ENCODE results near the gene TMEM98.

TMEM98 gene

DNA sequence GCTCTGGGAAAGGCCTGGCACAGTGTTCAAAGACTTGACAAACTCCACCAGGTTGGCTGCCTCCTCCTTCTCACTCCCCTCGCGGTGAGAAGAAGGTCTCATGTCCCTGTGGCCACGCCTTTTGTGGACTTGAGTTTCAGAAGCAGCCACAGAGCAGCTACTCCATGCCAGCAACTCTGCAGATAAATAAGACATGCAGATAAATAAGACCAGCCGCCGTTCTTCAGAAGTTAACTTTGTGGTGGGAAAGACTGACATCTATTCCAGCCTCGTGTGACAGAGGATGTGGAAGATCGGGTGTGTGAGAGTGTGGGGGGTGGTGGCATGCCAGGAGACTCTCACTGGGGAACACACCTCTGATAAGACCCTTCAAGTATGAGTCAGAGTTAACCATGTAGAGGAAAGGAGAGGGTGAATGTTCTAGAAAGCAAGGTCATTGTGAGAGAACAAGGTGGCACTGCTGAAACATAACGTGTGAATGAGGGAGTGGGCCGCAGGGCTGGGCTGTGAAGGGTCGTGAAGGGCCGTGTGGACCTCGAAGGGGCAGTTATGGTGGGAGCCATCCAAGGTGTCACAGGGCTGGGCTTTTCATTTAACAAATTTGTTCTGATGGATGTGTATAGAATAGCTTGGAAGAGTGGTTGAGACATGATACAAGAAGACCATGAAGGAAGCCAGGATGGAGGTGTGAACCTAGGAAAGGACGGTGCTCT, 64.5 kb downstream of the TMEM98 start:
- H3K27me3 ChIP-seq, result no peaks in the 10 kb centered on the region
- DNase-seq, result no peak
- H3K9me3 ChIP-seq, result no peaks in the 10 kb centered on the region
- no peak overlapping the region for H3K4me3 ChIP-seq (ENCODE audit: low read depth, low read length)
- no peaks in the 10 kb centered on the region for H3K4me1 ChIP-seq
- no peaks in the 10 kb centered on the region for H3K36me3 ChIP-seq
- TF ChIP-seq, protein P1, sequence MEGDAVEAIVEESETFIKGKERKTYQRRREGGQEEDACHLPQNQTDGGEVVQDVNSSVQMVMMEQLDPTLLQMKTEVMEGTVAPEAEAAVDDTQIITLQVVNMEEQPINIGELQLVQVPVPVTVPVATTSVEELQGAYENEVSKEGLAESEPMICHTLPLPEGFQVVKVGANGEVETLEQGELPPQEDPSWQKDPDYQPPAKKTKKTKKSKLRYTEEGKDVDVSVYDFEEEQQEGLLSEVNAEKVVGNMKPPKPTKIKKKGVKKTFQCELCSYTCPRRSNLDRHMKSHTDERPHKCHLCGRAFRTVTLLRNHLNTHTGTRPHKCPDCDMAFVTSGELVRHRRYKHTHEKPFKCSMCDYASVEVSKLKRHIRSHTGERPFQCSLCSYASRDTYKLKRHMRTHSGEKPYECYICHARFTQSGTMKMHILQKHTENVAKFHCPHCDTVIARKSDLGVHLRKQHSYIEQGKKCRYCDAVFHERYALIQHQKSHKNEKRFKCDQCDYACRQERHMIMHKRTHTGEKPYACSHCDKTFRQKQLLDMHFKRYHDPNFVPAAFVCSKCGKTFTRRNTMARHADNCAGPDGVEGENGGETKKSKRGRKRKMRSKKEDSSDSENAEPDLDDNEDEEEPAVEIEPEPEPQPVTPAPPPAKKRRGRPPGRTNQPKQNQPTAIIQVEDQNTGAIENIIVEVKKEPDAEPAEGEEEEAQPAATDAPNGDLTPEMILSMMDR (IDR thresholded peaks at IDR 0.05; ENCODE audit: low read depth, low read length), result no peak

DNA sequence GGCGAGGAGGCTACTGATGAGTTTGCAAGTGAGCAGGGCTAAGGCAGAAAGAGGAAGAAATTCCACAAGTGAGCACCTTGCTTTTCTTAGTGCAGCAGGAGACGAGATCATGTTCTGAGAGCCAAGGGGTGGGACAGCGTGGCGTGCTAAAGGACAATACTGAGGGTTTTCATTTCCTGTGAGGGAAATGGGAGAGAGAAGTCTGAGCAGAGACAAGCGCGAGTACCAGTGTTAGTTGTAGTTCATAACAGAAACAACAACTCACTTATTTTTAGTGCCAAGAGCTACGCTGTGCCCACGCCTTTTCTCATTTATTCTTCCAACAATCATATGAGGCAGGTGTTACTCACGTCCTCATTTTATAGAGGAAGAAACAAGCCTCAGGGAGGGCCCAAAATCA, 66.0 kb downstream of the TMEM98 start:
- DNase-seq, result no peak

More for the DNA sequence above, 66.0 kb downstream of the TMEM98 start:
- no peaks in the 10 kb centered on the region for H3K36me3 ChIP-seq
- H3K4me3 ChIP-seq (ENCODE audit: low read depth, low read length), result no peak overlapping the region
- TF ChIP-seq, protein P1 (IDR thresholded peaks at IDR 0.05; ENCODE audit: low read depth, low read length), result no peak
- H3K27me3 ChIP-seq, result no peaks in the 10 kb centered on the region
- no peaks in the 10 kb centered on the region for H3K9me3 ChIP-seq
- H3K4me1 ChIP-seq, result no peaks in the 10 kb centered on the region

Measured in BE2C (cell line).